HepG2 (cell line): ENCODE data around the gene XPOT. TPM values are rescaled to one million over a fixed set of nuclear protein-coding genes. Genes with fewer than 3 reads are reported as not detected.

ENCODE experiments used
- ATAC-seq: fragments of 200-7000 bp; cut with Tn5 transposase; 3 replicates; pipeline ENCODE4 v1.9.1; 2020; ENCODE audit warnings: mild to moderate bottlenecking, moderate library complexity
- BruUV-seq: library from RNA; stranded (reverse); fragments of 400-500 nt; replicated peaks from 2 replicates; lab custom pipeline; 2021; lab: Mats Ljungman, UMichigan
- CTCF ChIA-PET: fragments of 300-600 bp; formaldehyde crosslinking; extraction: SDS; loops from one replicate; lab custom pipeline; 2021; ENCODE audit warnings: low total read pairs, inconsistent platforms, low intra/inter-chr PET ratio; lab: Yijun Ruan, JAX
- POLR2A ChIA-PET: fragments of 350-600 bp; sonication (Branson Sonifier 250); formaldehyde crosslinking; loops from one replicate; lab custom pipeline; 2020; ENCODE audit warnings: antibody characterized with exemption, inconsistent platforms; lab: Yijun Ruan, JAX
- DNase-seq: peaks from one replicate; pipeline ENCODE4 v3.0.0-alpha.2; 2015; ENCODE audit warnings: low spot score
- FAIRE-seq: peaks from 3 replicates; lab custom pipeline; 2011; peaks lifted over from hg19 to GRCh38; lab: Jason Lieb, UNC
- H2AFZ ChIP-seq: one replicate; pipeline ENCODE4 v1.6.1; 2011; ENCODE audit warnings: low read length, inconsistent platforms
- H3K27ac ChIP-seq: fragments of 300-600 bp; 3 replicates; pipeline ENCODE4 v1.8.0; 2011; ENCODE audit warnings: mixed run types, mild to moderate bottlenecking, mixed read lengths, low read length, inconsistent platforms; ENCODE audit not compliant: insufficient read depth; ENCODE audit errors: extremely low read length
- H3K27me3 ChIP-seq, 2 experiments: fragments of 200-600 bp in 1 of 2; 2 replicates in 1 of 2; 3 replicates in 1 of 2; pipeline versions ENCODE4 v1.6.0 to v1.8.0; 2011; ENCODE audit warnings: low read length in 2 of 2, mild to moderate bottlenecking in 2 of 2, moderate library complexity in 2 of 2, inconsistent platforms in 1 of 2; ENCODE audit not compliant: insufficient read depth in 2 of 2, control insufficient read depth in 1 of 2
- H3K36me3 ChIP-seq, 2 experiments: fragments of 200-600 bp in 1 of 2; replicated peaks in 1 of 2; 2 replicates in 1 of 2; 3 replicates in 1 of 2; pipeline versions ENCODE4 v1.5.1 to v1.8.0; 2011; ENCODE audit warnings: low read length in 2 of 2, inconsistent platforms in 1 of 2; ENCODE audit not compliant: insufficient read depth in 2 of 2, control insufficient read depth in 1 of 2
- H3K4me1 ChIP-seq: 2 replicates; pipeline ENCODE4 v1.5.1; 2012; ENCODE audit warnings: low read length, inconsistent platforms; ENCODE audit not compliant: insufficient read depth
- H3K4me2 ChIP-seq: 2 replicates; pipeline ENCODE4 v1.6.0; 2011; ENCODE audit warnings: low read depth, low read length, inconsistent platforms
- H3K4me3 ChIP-seq, 3 experiments: fragments of 200-600 bp in 1 of 3; sonication (generic), shearing (Covaris generic) in 1 of 3; replicated peaks in 1 of 3; 2 replicates each; pipeline ENCODE4 v1.5.1; 2011 to 2016; ENCODE audit warnings: low read length in 3 of 3, inconsistent platforms in 2 of 3, low read depth in 2 of 3, mild to moderate bottlenecking in 2 of 3, control low read depth in 1 of 3, mixed read lengths in 1 of 3; ENCODE audit not compliant: insufficient read depth in 1 of 3
- H3K79me2 ChIP-seq: one replicate; pipeline ENCODE4 v1.6.1; 2011; ENCODE audit warnings: low read length, inconsistent platforms; ENCODE audit not compliant: insufficient read depth
- H3K9ac ChIP-seq: 2 replicates; pipeline ENCODE4 v1.6.0; 2011; ENCODE audit warnings: mild to moderate bottlenecking, low read depth, low read length, inconsistent platforms; ENCODE audit not compliant: insufficient read depth
- H3K9me3 ChIP-seq: 2 replicates; pipeline ENCODE4 v1.5.1; 2012; ENCODE audit warnings: mild to moderate bottlenecking, low read length
- H4K20me1 ChIP-seq: 2 replicates; pipeline ENCODE4 v1.6.0; 2011; ENCODE audit warnings: inconsistent platforms, mild to moderate bottlenecking, low read length, moderate library complexity; ENCODE audit not compliant: insufficient read depth
- AKAP8 ChIP-seq: sonication (generic); formaldehyde crosslinking; IDR thresholded peaks from 2 replicates; pipeline ENCODE4 v1.5.1; 2020; ENCODE audit warnings: mild to moderate bottlenecking, missing genetic modification reagents
- BORCS8-MEF2B ChIP-seq: sonication (generic); formaldehyde crosslinking; IDR thresholded peaks from 2 replicates; pipeline ENCODE4 v1.8.0; 2022; ENCODE audit warnings: mild to moderate bottlenecking, missing genetic modification reagents
- CCDC6 ChIP-seq: sonication (generic); formaldehyde crosslinking; IDR thresholded peaks from 2 replicates; pipeline ENCODE4 v1.8.1; 2022; ENCODE audit warnings: mild to moderate bottlenecking, missing genetic modification reagents, moderate library complexity
- FOSL1 ChIP-seq: sonication (generic); formaldehyde crosslinking; IDR thresholded peaks from 2 replicates; pipeline ENCODE4 v1.9.0; 2021; ENCODE audit warnings: missing genetic modification reagents, borderline replicate concordance
- KLF13 ChIP-seq: sonication (generic); formaldehyde crosslinking; IDR thresholded peaks from 2 replicates; pipeline ENCODE4 v1.4.0; 2020; ENCODE audit warnings: mild to moderate bottlenecking, missing genetic modification reagents
- KMT2A ChIP-seq: sonication (generic); formaldehyde crosslinking; IDR thresholded peaks from 2 replicates; pipeline ENCODE4 v1.4.0; 2020; ENCODE audit warnings: missing genetic modification reagents
- NFATC3 ChIP-seq: sonication (generic); formaldehyde crosslinking; IDR thresholded peaks from 2 replicates; pipeline ENCODE4 v1.5.1; 2020; ENCODE audit warnings: mild to moderate bottlenecking, missing genetic modification reagents
- NR2C2 ChIP-seq: sonication (generic); formaldehyde crosslinking; IDR thresholded peaks from 2 replicates; pipeline ENCODE4 v1.4.0; 2020; ENCODE audit warnings: missing genetic modification reagents, mild to moderate bottlenecking, moderate library complexity, borderline replicate concordance
- STAT5B ChIP-seq: sonication (generic); formaldehyde crosslinking; IDR thresholded peaks from 2 replicates; pipeline ENCODE4 v1.4.0; 2020; ENCODE audit warnings: missing genetic modification reagents
- ZNF496 ChIP-seq: sonication (generic); formaldehyde crosslinking; IDR thresholded peaks from 2 replicates; pipeline ENCODE4 v1.8.1; 2023; ENCODE audit warnings: mild to moderate bottlenecking, moderate library complexity, missing genetic modification reagents; ENCODE audit not compliant: insufficient replicate concordance
- ZNF75D ChIP-seq: sonication (generic); formaldehyde crosslinking; IDR thresholded peaks from 2 replicates; pipeline ENCODE4 v1.8.1; 2023; ENCODE audit warnings: missing genetic modification reagents, mild to moderate bottlenecking, borderline replicate concordance
- ZNF816 ChIP-seq: sonication (generic); formaldehyde crosslinking; IDR thresholded peaks from 2 replicates; pipeline ENCODE4 v1.8.0; 2022; ENCODE audit warnings: missing genetic modification reagents, mild to moderate bottlenecking, borderline replicate concordance
- WGBS: methylation state at CpG from one replicate; pipeline ENCODE4 v1.1.6; 2017; ENCODE audit warnings: low lambda C conversion rate; 5-methylcytosine and 5-hydroxymethylcytosine counted together
- in situ Hi-C: cut with HindIII; loops from 2 replicates; pipeline ENCODE4 v1.10.0; 2017; ENCODE audit warnings: low pct_unique_long_range_greater_than_20kb; ENCODE audit not compliant: extremely low pct_ligation_motif_present
- intact Hi-C: fragments of 100-400 bp; cut with micrococcal nuclease; formaldehyde crosslinking; loops from one replicate; pipeline ENCODE4 v1.10.0; 2022; ENCODE audit not compliant: unreplicated experiment
- polyA plus RNA-seq, 8 experiments: library from polyadenylated mRNA; depleted of rRNA in 3 of 8; stranded (reverse) in 7 of 8; unstranded in 1 of 8; fragments of >200 nt; fragmentation: Illumina TruSeq in 4 of 8; extraction: Trizol in 4 of 8; gene quantifications; 2 replicates each; pipeline versions ENCODE4 v1.2.1 to v1.2.3, GENCODE V29; 2011 to 2016; ENCODE audit warnings: low read depth in 4 of 8, missing spikeins in 1 of 8, mixed read lengths in 1 of 8; ENCODE audit not compliant: insufficient read depth in 1 of 8
- total RNA-seq, 5 experiments: library from RNA; depleted of rRNA; stranded (reverse); fragments of >200 nt; fragmentation: Illumina TruSeq; extraction: Trizol; gene quantifications; 2 replicates each; pipeline ENCODE4 v1.2.3, GENCODE V29; 2016; ENCODE audit warnings: low read depth in 1 of 5
- TF ChIP-seq, protein P1 (sequence below): sonication (generic); formaldehyde crosslinking; IDR thresholded peaks from 2 replicates; pipeline ENCODE4 v1.9.0; 2021; ENCODE audit warnings: missing genetic modification reagents, mild to moderate bottlenecking, borderline replicate concordance
- TF ChIP-seq, protein P2 (sequence below): sonication (generic); formaldehyde crosslinking; IDR thresholded peaks from 2 replicates; pipeline ENCODE4 v1.4.0; 2020; ENCODE audit warnings: missing genetic modification reagents
- TF ChIP-seq, protein P3 (sequence below): sonication (generic); formaldehyde crosslinking; IDR thresholded peaks from 2 replicates; pipeline ENCODE4 v1.4.0; 2020; ENCODE audit warnings: missing genetic modification reagents, borderline replicate concordance
- TF ChIP-seq, protein P4 (sequence below): conservative IDR thresholded peaks from 2 replicates; pipeline ENCODE4 v1.6.1; 2018; ENCODE audit warnings: missing genetic modification reagents

Gene XPOT
- total and polyA plus RNA-seq, 2 of the 13 experiments (the other 11 are each of a cell fraction or from before 2014, with no cell fraction given) = 93.8 to 102 TPM

DNA sequence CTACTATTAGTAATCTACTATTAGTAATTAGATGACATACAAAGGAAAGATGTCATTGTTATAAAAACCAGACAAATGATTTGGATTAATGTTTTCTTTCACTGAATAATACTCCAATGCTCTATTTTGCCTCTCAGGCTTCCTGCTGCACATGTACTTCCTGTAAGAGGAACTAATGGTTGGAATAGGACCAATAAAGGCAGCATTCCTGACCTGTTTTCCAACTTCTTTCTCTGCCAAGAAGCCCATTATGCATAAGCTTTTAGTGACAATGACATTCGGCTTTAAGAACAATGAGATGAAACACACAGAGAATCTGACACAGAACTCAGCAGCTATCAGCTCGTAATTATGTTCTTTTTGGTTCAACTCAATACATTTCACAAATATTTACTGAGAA lies 8.5 kb upstream of the XPOT start (continued):
- TF ChIP-seq BORCS8-MEF2B = no peak
- TF ChIP-seq CCDC6 (CRISPR knock-in tag) = no peak
- no peak for TF ChIP-seq FOSL1 (CRISPR knock-in tag)
- TF ChIP-seq, all 625 proteins: peak for 0

DNA sequence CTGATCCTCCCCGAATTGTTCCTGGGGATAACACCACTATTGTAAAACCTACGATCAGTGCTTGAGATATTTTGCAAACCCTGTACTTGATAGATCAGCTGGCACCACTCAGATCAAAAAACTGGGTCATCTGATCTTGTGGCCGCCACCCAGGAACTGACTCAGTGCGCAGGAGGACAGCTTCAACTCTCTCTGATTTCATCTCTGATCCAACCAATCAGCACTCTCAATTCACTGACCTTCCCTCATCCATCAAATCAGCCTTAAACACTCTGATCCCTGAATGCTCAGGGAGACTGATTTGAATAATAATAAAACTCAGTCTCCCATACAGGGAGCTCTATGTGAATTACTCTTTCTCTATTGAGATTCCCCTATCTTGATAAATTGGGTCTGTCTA lies 4.2 kb upstream of the XPOT start:
- no peaks in the 10 kb centered on the region for H4K20me1 ChIP-seq
- no peak overlapping the region for H3K9ac ChIP-seq
- H3K9me3 ChIP-seq = no peaks in the 10 kb centered on the region
- ATAC-seq = no peak
- CTCF ChIA-PET = no interaction called here
- POLR2A ChIA-PET = no interaction called here
- H3K27me3 ChIP-seq = no peaks in the 10 kb centered on the region; a peak in 1 of 5 replicates
- H2AFZ ChIP-seq = no peak overlapping the region
- peaks cover 12% of the 10 kb centered on the region for H3K4me1 ChIP-seq
- TF ChIP-seq KMT2A (CRISPR knock-in tag) (no peak), ZNF816 (CRISPR knock-in tag) (no peak), NR2C2 (CRISPR knock-in tag) (no peak), KLF13 (CRISPR knock-in tag) (no peak), STAT5B (no peak), ZNF75D (CRISPR knock-in tag) (no peak), ZNF496 (no peak), NFATC3 (no peak), AKAP8 (no peak)
- TF ChIP-seq, protein P1, sequence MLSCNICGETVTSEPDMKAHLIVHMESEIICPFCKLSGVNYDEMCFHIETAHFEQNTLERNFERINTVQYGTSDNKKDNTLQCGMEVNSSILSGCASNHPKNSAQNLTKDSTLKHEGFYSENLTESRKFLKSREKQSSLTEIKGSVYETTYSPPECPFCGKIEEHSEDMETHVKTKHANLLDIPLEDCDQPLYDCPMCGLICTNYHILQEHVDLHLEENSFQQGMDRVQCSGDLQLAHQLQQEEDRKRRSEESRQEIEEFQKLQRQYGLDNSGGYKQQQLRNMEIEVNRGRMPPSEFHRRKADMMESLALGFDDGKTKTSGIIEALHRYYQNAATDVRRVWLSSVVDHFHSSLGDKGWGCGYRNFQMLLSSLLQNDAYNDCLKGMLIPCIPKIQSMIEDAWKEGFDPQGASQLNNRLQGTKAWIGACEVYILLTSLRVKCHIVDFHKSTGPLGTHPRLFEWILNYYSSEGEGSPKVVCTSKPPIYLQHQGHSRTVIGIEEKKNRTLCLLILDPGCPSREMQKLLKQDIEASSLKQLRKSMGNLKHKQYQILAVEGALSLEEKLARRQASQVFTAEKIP (CRISPR knock-in tag) = no peak
- TF ChIP-seq, protein P2, sequence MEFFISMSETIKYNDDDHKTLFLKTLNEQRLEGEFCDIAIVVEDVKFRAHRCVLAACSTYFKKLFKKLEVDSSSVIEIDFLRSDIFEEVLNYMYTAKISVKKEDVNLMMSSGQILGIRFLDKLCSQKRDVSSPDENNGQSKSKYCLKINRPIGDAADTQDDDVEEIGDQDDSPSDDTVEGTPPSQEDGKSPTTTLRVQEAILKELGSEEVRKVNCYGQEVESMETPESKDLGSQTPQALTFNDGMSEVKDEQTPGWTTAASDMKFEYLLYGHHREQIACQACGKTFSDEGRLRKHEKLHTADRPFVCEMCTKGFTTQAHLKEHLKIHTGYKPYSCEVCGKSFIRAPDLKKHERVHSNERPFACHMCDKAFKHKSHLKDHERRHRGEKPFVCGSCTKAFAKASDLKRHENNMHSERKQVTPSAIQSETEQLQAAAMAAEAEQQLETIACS (CRISPR knock-in tag) = no peak
- TF ChIP-seq, protein P3, sequence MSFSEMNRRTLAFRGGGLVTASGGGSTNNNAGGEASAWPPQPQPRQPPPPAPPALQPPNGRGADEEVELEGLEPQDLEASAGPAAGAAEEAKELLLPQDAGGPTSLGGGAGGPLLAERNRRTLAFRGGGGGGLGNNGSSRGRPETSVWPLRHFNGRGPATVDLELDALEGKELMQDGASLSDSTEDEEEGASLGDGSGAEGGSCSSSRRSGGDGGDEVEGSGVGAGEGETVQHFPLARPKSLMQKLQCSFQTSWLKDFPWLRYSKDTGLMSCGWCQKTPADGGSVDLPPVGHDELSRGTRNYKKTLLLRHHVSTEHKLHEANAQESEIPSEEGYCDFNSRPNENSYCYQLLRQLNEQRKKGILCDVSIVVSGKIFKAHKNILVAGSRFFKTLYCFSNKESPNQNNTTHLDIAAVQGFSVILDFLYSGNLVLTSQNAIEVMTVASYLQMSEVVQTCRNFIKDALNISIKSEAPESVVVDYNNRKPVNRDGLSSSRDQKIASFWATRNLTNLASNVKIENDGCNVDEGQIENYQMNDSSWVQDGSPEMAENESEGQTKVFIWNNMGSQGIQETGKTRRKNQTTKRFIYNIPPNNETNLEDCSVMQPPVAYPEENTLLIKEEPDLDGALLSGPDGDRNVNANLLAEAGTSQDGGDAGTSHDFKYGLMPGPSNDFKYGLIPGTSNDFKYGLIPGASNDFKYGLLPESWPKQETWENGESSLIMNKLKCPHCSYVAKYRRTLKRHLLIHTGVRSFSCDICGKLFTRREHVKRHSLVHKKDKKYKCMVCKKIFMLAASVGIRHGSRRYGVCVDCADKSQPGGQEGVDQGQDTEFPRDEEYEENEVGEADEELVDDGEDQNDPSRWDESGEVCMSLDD (CRISPR knock-in tag) = no peak
- TF ChIP-seq, protein P4, sequence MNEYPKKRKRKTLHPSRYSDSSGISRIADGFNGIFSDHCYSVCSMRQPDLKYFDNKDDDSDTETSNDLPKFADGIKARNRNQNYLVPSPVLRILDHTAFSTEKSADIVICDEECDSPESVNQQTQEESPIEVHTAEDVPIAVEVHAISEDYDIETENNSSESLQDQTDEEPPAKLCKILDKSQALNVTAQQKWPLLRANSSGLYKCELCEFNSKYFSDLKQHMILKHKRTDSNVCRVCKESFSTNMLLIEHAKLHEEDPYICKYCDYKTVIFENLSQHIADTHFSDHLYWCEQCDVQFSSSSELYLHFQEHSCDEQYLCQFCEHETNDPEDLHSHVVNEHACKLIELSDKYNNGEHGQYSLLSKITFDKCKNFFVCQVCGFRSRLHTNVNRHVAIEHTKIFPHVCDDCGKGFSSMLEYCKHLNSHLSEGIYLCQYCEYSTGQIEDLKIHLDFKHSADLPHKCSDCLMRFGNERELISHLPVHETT (CRISPR knock-in tag) = no peak
- TF ChIP-seq, all 625 proteins: peak for 0
- peaks cover 2% of the 10 kb centered on the region for H3K79me2 ChIP-seq
- in situ Hi-C loops = no loop called here
- H3K4me2 ChIP-seq = no peak overlapping the region
- intact Hi-C loops = loop anchor here (5.0 to 10.0 kb wide), 2 partner anchors 318 to 765 kb away; partner anchors contain the start of gene LEMD3
- BruUV-seq = no TSS peak
- H3K36me3 ChIP-seq = no peaks in the 10 kb centered on the region
- DNase-seq (no peak), FAIRE-seq (no peak)
- no peak overlapping the region for H3K4me3 ChIP-seq
- 52% methylated on average over 4 of the region's 4 CpGs for whole genome bisulfite sequencing
- H3K27ac ChIP-seq = no peak overlapping the region
